ENCODE results near the gene TRPC4AP. TPM values are rescaled to one million over a fixed set of nuclear protein-coding genes. Genes with fewer than 3 reads are reported as not detected.

The TRPC4AP gene
- total and polyA plus RNA-seq, 11 donors = 21.2 to 51.8 (median 38.6) TPM

GRCh38 chr20:35004749-35005462 lies 87.7 kb downstream of the TRPC4AP start:
- intact Hi-C loops (cut with DNase I) = loop anchor here in 3 of 10 donors (5.0 kb wide), 2 partner anchors 38 to 133 kb away; partner anchors contain the start of gene GGT7 (in 3 of the 3)
- WGBS, 4 donors = 91 to 93% (median 92%) methylated on average over 20 of the region's 20 CpGs

GRCh38 chr20:35004051-35004725 lies 88.4 kb downstream of the TRPC4AP start:
- DNase-seq (peak in 3 of 5 donors; percentile 15 to 46 (median 25)), ATAC-seq (peak in 2 of 4 donors; percentile 1 to 2)
- no peak for TF ChIP-seq POLR2A (IDR thresholded peaks at IDR 0.05)
- no peak for TF ChIP-seq CTCF (IDR thresholded peaks at IDR 0.05)
- H3K9me3 ChIP-seq = no peaks in the 10 kb centered on the region
- 76 to 82% (median 79%) methylated on average over 17 to 18 of the region's 18 CpGs for WGBS, 4 donors
- H3K27ac ChIP-seq = no peak overlapping the region
- peaks cover 0 to 100% (median 99%) of the 10 kb centered on the region in 9 donors for H3K36me3 ChIP-seq
- no peak overlapping the region for H3K4me3 ChIP-seq
- H3K27me3 ChIP-seq = no peaks in the 10 kb centered on the region
- intact Hi-C loops (cut with DNase I) = no loop called here
- peaks cover 0 to 17% (median 0%) of the 10 kb centered on the region in 12 donors for H3K4me1 ChIP-seq

More at GRCh38 chr20:35004749-35005462, 87.7 kb downstream of the TRPC4AP start:
- Histone ChIP-seq H3K4me3 (no peak overlapping the region), H3K4me1 (peaks cover 0 to 17% (median 0%) of the 10 kb centered on the region in 12 donors), H3K27ac (no peak overlapping the region), H3K27me3 (no peaks in the 10 kb centered on the region), H3K36me3 (peaks cover 0 to 100% (median 99%) of the 10 kb centered on the region in 9 donors), H3K9me3 (no peaks in the 10 kb centered on the region)
- DNase-seq (peak in 3 of 5 donors; percentile 11 to 19 (median 19)), ATAC-seq (no peak)
- TF ChIP-seq CTCF (IDR thresholded peaks at IDR 0.05) (no peak), POLR2A (IDR thresholded peaks at IDR 0.05) (no peak)

GRCh38 chr20:35003211-35004031 lies 89.2 kb downstream of the TRPC4AP start:
- Histone ChIP-seq H3K9me3 (no peaks in the 10 kb centered on the region), H3K4me3 (no peak overlapping the region), H3K27ac (peak overlapping the region in 7 of 12 donors; percentile 24 to 61 (median 34)), H3K4me1 (peaks cover 0 to 17% (median 0%) of the 10 kb centered on the region in 12 donors), H3K36me3 (peaks cover 0 to 100% (median 99%) of the 10 kb centered on the region in 9 donors), H3K27me3 (no peaks in the 10 kb centered on the region)
- 77 to 83% (median 81%) methylated on average over 16 to 25 of the region's 25 CpGs for WGBS, 4 donors
- intact Hi-C loops (cut with DNase I) = no loop called here
- DNase-seq (peak in 3 of 5 donors; percentile 30 to 58 (median 31)), ATAC-seq (peak in 3 of 4 donors; percentile 5 to 11 (median 5))
- TF ChIP-seq POLR2A (IDR thresholded peaks at IDR 0.05) (peak in 1 of 2 donors; percentile 0), CTCF (IDR thresholded peaks at IDR 0.05) (no peak)
